ENCODE data around the gene NASP.
A peak's percentile ranks its signal among the peaks of the same experiment; 100 is the strongest.

Gene NASP

GRCh38 chr1:45617618-45618017 is 33.8 kb downstream of the NASP start:
- H3K4me3 ChIP-seq (ENCODE audit: low read depth, low read length): no peak overlapping the region
- TF ChIP-seq POLR2A (IDR thresholded peaks at IDR 0.05; ENCODE audit: extremely low read depth, insufficient read length) (no peak), MYC (IDR thresholded peaks at IDR 0.05; ENCODE audit: low read depth, low read length) (no peak), MAX (IDR thresholded peaks at IDR 0.05; ENCODE audit: low read depth, low read length) (no peak), CTCF (IDR thresholded peaks at IDR 0.05; ENCODE audit: low read depth, low read length) (no peak)
- DNase-seq (ENCODE audit: low read depth): peak; percentile 32

- peak; percentile 22 for DNase-seq (ENCODE audit: low read depth)
- H3K4me3 ChIP-seq (ENCODE audit: low read depth, low read length): no peak overlapping the region
- TF ChIP-seq MAX (IDR thresholded peaks at IDR 0.05; ENCODE audit: low read depth, low read length): no peak
- no peak for TF ChIP-seq MYC (IDR thresholded peaks at IDR 0.05; ENCODE audit: low read depth, low read length)
- no peak for TF ChIP-seq CTCF (IDR thresholded peaks at IDR 0.05; ENCODE audit: low read depth, low read length)
- no peak for TF ChIP-seq POLR2A (IDR thresholded peaks at IDR 0.05; ENCODE audit: extremely low read depth, insufficient read length)
Observed at GRCh38 chr1:45619149-45619921, 35.5 kb downstream of the NASP start.

- DNase-seq (ENCODE audit: low read depth): peak; percentile 11
- no peak for TF ChIP-seq MYC (IDR thresholded peaks at IDR 0.05; ENCODE audit: low read depth, low read length)
- no peak for TF ChIP-seq CTCF (IDR thresholded peaks at IDR 0.05; ENCODE audit: low read depth, low read length)
- TF ChIP-seq POLR2A (IDR thresholded peaks at IDR 0.05; ENCODE audit: extremely low read depth, insufficient read length): no peak
- TF ChIP-seq MAX (IDR thresholded peaks at IDR 0.05; ENCODE audit: low read depth, low read length): no peak
- no peak overlapping the region for H3K4me3 ChIP-seq (ENCODE audit: low read depth, low read length)
Observed at GRCh38 chr1:45620588-45621500, 37.0 kb downstream of the NASP start.

GRCh38 chr1:45621501-45621836 is 37.6 kb downstream of the NASP start:
- H3K4me3 ChIP-seq (ENCODE audit: low read depth, low read length): no peak overlapping the region
- DNase-seq (ENCODE audit: low read depth): peak; percentile 32
- TF ChIP-seq POLR2A (IDR thresholded peaks at IDR 0.05; ENCODE audit: extremely low read depth, insufficient read length): no peak
- TF ChIP-seq MYC (IDR thresholded peaks at IDR 0.05; ENCODE audit: low read depth, low read length): no peak
- TF ChIP-seq MAX (IDR thresholded peaks at IDR 0.05; ENCODE audit: low read depth, low read length): no peak
- TF ChIP-seq CTCF (IDR thresholded peaks at IDR 0.05; ENCODE audit: low read depth, low read length): no peak

- DNase-seq (ENCODE audit: low read depth): peak; percentile 14
- no peak overlapping the region for H3K4me3 ChIP-seq (ENCODE audit: low read depth, low read length)
- no peak for TF ChIP-seq POLR2A (IDR thresholded peaks at IDR 0.05; ENCODE audit: extremely low read depth, insufficient read length)
- TF ChIP-seq MAX (IDR thresholded peaks at IDR 0.05; ENCODE audit: low read depth, low read length): no peak
- no peak for TF ChIP-seq MYC (IDR thresholded peaks at IDR 0.05; ENCODE audit: low read depth, low read length)
- TF ChIP-seq CTCF (IDR thresholded peaks at IDR 0.05; ENCODE audit: low read depth, low read length): no peak
Observed at GRCh38 chr1:45621895-45622523, 38.2 kb downstream of the NASP start.
